T-cell (primary cell): ENCODE results near the gene TMEM109. TPM values are rescaled to one million over a fixed set of nuclear protein-coding genes. Genes with fewer than 3 reads are reported as not detected.
A peak's percentile ranks its signal among the peaks of the same experiment; 100 is the strongest.

Source experiments
- ATAC-seq, 4 experiments: fragments of 200-7000 bp in 3 of 4; fragments of 150-1000 bp in 1 of 4; cut with Tn5 transposase; replicated peaks in 1 of 4; 1 replicate in 3 of 4; 2 replicates in 1 of 4; pipeline ENCODE4 v1.10.0; 2021; ENCODE audit warnings: moderate library complexity in 3 of 4, mild to moderate bottlenecking in 2 of 4, moderate number of reproducible peaks in 1 of 4
- CTCF ChIA-PET, 2 donors: fragments of 300-600 bp; sonication (Branson Sonifier 250); formaldehyde crosslinking; loops; one replicate each; lab custom pipeline; 2022; ENCODE audit warnings: antibody characterized with exemption in 2 of 2; lab: Charles Lee
- POLR2A ChIA-PET, 2 donors: fragments of 300-600 bp; sonication (Branson Sonifier 250); formaldehyde crosslinking; loops; one replicate each; lab custom pipeline; 2022; ENCODE audit warnings: antibody characterized with exemption in 2 of 2; lab: Charles Lee
- DNase-seq, 35 experiments: peaks; one replicate each; pipeline versions ENCODE4 v3.0.0 to v3.0.0-alpha.2; 2013 to 2023
- H3K27ac ChIP-seq: one replicate; pipeline ENCODE4 v1.5.1; 2013; ENCODE audit warnings: low read length
- H3K27me3 ChIP-seq, 2 experiments: replicated peaks in 1 of 2; 1 replicate in 1 of 2; 2 replicates in 1 of 2; pipeline versions ENCODE4 v1.6.1 to v1.7.0; 2013; ENCODE audit warnings: low read length in 1 of 2, mixed read lengths in 1 of 2; ENCODE audit not compliant: control insufficient read depth in 2 of 2, insufficient read depth in 2 of 2; ENCODE audit errors: extremely low read depth in 1 of 2
- H3K36me3 ChIP-seq, 2 donors: 1 replicate in 1 of 2; 2 replicates in 1 of 2; pipeline versions ENCODE4 v1.6.1 to v1.7.0; 2013; ENCODE audit warnings: low read length in 1 of 2; ENCODE audit not compliant: control insufficient read depth in 2 of 2, insufficient read depth in 1 of 2; ENCODE audit errors: extremely low read depth in 1 of 2
- H3K4me1 ChIP-seq, 2 experiments: 1 replicate in 1 of 2; 2 replicates in 1 of 2; pipeline versions ENCODE4 v1.6.1 to v1.7.0; 2013; ENCODE audit warnings: low read length in 2 of 2, mixed read lengths in 1 of 2; ENCODE audit not compliant: insufficient read depth in 2 of 2, control insufficient read depth in 1 of 2; ENCODE audit errors: extremely low read depth in 1 of 2
- H3K4me3 ChIP-seq, 2 donors: 1 replicate in 1 of 2; 2 replicates in 1 of 2; pipeline versions ENCODE4 v1.5.1 to v1.7.0; 2013; ENCODE audit warnings: mild to moderate bottlenecking in 2 of 2, low read length in 1 of 2, moderate library complexity in 1 of 2; ENCODE audit not compliant: control insufficient read depth in 1 of 2; ENCODE audit errors: extremely low read depth in 1 of 2
- H3K9me3 ChIP-seq: 2 replicates; pipeline ENCODE4 v1.7.0; 2013
- H3K27ac Mint-ChIP-seq, 2 donors: one replicate each; pipeline ENCODE4 v1.8.0; 2020 to 2021; ENCODE audit warnings: mild to moderate bottlenecking in 2 of 2, mixed read lengths in 2 of 2
- H3K27me3 Mint-ChIP-seq, 2 donors: one replicate each; pipeline ENCODE4 v1.8.0; 2021 to 2022; ENCODE audit warnings: mixed read lengths in 2 of 2
- H3K36me3 Mint-ChIP-seq: one replicate; pipeline ENCODE4 v1.8.0; 2021; ENCODE audit warnings: mixed read lengths
- H3K4me1 Mint-ChIP-seq, 3 donors: one replicate each; pipeline ENCODE4 v1.8.0; 2020 to 2022; ENCODE audit warnings: mixed read lengths in 3 of 3, mild to moderate bottlenecking in 1 of 3
- H3K4me3 Mint-ChIP-seq, 3 donors: one replicate each; pipeline ENCODE4 v1.8.0; 2020 to 2022; ENCODE audit warnings: mild to moderate bottlenecking in 3 of 3, mixed read lengths in 3 of 3, moderate library complexity in 3 of 3
- H3K9me3 Mint-ChIP-seq, 3 donors: one replicate each; pipeline ENCODE4 v1.8.0; 2020 to 2022; ENCODE audit warnings: mixed read lengths in 3 of 3
- WGBS: methylation state at CpG from one replicate; pipeline ENCODE4 v1.1.5; 2013; ENCODE audit warnings: missing lambda C conversion rate; ENCODE audit not compliant: insufficient coverage; 5-methylcytosine and 5-hydroxymethylcytosine counted together
- total RNA-seq, 35 experiments: library from RNA in 6 of 35; stranded (reverse) in 6 of 35; fragments of 120-200 nt in 1 of 35; gene quantifications; one replicate each; pipeline versions ENCODE4 v1.2.1 to v1.2.4 and lab custom pipeline; 2013 to 2026

The TMEM109 gene
- total RNA-seq, 5 donors from 2014 or later (not counting 1 experiment from before 2014, with no cell fraction given), result 55.6 to 82.1 (median 71.8) TPM

DNA sequence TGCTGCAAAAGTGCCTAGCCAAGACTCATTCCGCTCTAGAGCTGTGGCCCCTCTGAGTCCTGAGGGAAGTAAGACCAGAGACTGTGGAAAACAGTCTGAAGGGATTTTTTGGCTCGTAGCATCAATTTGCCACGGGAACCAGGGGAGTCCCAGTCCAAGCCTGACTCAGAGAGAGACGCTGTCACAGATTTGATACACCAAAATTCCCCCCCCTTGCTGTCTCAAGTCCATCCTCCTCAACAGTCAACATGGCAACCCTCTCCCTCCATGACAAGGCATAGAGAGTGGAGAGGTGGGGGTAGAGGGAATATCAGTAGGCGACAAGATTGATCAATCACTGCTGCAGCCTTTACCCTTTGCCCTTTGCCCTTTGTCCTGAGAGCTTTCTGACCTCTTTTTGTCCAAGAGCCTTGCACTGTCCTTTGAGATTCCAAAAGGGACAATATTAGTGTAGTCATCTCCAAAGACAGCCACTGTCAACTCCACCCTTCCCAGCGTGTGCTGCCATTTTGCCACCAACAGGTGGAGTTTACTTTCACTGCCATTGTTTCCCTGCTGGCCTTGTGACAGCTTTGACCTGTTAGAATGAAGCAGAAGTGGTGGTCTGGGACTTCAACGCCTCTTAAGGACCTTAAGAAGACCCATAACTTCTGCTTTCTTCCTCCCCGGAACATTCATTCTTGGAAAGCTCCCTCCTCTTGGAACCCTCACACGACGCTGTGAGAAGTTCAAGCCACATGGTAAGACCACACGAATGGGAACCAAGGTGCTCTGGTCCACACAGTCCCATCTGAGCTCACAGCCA is 30.7 kb downstream of the TMEM109 start:
- Histone ChIP-seq H3K4me3 (no peak overlapping the region), H3K4me1 (peaks cover 0 to 3% of the 10 kb centered on the region in 2 experiments), H3K9me3 (no peaks in the 10 kb centered on the region), H3K27ac (no peak overlapping the region), H3K36me3 (peaks cover 0 to 2% of the 10 kb centered on the region in 2 donors), H3K27me3 (peaks cover 2 to 16% of the 10 kb centered on the region in 2 experiments)
- H3K36me3 Mint-ChIP-seq, result peaks cover 14% of the 10 kb centered on the region
- WGBS, result 94% methylated on average over 4 of the region's 11 CpGs
- POLR2A ChIA-PET, result no interaction called here
- no peak for ATAC-seq
- H3K4me3 Mint-ChIP-seq, result no peak overlapping the region
- CTCF ChIA-PET, result interaction anchor here in 1 of 2 donors (0.6 kb wide), 1 partner anchor 243 kb away, joined by 3 read pairs; no protein-coding TSS in a partner anchor
- H3K27me3 Mint-ChIP-seq, result no peaks in the 10 kb centered on the region
- H3K27ac Mint-ChIP-seq, result no peak overlapping the region
- DNase-seq, result no peak
- no peaks in the 10 kb centered on the region for H3K9me3 Mint-ChIP-seq
- peaks cover 0 to 8% (median 3%) of the 10 kb centered on the region in 3 donors for H3K4me1 Mint-ChIP-seq

DNA sequence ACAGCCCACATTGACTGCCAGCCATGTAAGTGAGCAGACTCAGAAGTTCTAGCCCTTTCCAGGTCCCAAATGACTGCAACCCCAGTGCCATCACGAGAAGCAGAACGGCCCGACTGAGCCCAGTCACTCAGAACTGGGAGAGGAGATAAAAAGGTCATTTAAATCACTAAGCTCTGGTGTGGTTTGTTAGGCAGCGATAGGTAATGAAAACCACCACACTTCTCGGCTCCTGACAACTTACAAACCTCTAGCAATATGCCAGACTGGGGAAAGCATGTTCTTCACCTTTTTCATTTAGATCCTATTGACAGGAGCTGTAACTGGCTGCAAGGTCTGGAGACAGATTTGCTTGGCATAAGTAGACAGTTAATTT is 31.3 kb downstream of the TMEM109 start:
- POLR2A ChIA-PET, result no interaction called here
- Histone ChIP-seq H3K4me1 (peaks cover 0 to 3% of the 10 kb centered on the region in 2 experiments), H3K9me3 (no peaks in the 10 kb centered on the region), H3K27me3 (peaks cover 2 to 20% of the 10 kb centered on the region in 2 experiments), H3K4me3 (no peak overlapping the region), H3K36me3 (peaks cover 0 to 2% of the 10 kb centered on the region in 2 donors), H3K27ac (no peak overlapping the region)
- ATAC-seq (no peak), DNase-seq (no peak)
- H3K27me3 Mint-ChIP-seq, result no peaks in the 10 kb centered on the region
- CTCF ChIA-PET, result no interaction called here
- no peak overlapping the region for H3K27ac Mint-ChIP-seq
- peaks cover 0 to 11% (median 7%) of the 10 kb centered on the region in 3 donors for H3K4me1 Mint-ChIP-seq
- WGBS, result 80% methylated on average over 1 of the region's 5 CpGs
- H3K9me3 Mint-ChIP-seq, result no peaks in the 10 kb centered on the region
- H3K36me3 Mint-ChIP-seq, result peaks cover 14% of the 10 kb centered on the region
- H3K4me3 Mint-ChIP-seq, result no peak overlapping the region

DNA sequence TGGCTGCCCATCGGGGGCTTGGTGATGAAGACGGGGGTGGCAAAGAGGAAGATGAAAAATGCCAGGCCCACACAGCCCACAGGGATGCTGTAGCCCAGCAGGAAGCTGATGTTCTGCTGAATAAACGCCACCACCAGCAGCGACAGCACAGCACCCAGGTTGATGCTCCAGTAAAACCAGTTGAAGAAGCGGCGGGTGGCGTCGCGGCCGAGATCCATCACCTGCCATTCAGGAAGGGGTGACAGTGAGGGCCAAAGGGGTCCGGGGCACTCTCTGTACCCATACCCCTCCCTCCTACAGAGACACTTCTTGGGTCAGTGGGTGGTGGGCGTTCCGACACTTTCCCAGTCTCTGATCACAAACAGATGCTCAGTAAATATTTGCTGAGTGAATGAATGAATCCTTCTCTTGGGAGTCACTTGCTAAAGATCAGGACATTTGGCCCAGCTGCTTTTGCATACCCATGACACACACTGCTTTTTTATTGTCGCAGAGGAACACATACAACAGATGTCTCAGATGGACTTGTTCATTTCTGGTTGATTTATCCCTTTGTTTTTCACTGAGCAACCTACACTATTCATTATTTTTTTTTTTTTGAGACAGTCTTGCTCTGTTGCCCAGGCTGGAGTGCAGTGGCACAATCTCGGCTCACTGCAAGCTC is 32.8 kb downstream of the TMEM109 start:
- H3K36me3 Mint-ChIP-seq, result peaks cover 9% of the 10 kb centered on the region
- Histone ChIP-seq H3K36me3 (no peaks in the 10 kb centered on the region), H3K4me1 (peaks cover under 1 to 9% of the 10 kb centered on the region in 2 experiments), H3K9me3 (no peaks in the 10 kb centered on the region), H3K27ac (no peak overlapping the region), H3K4me3 (no peak overlapping the region), H3K27me3 (peaks cover 2 to 29% of the 10 kb centered on the region in 2 experiments)
- ChIA-PET POLR2A (no interaction called here), CTCF (interaction anchor here in 1 of 2 donors (0.6 kb wide), 1 partner anchor 22 kb away, joined by 3 read pairs; no protein-coding TSS in a partner anchor)
- H3K4me1 Mint-ChIP-seq, result peaks cover 2 to 15% (median 8%) of the 10 kb centered on the region in 3 donors
- no peak overlapping the region for H3K4me3 Mint-ChIP-seq
- 97% methylated on average over 11 of the region's 15 CpGs for WGBS
- DNase-seq (no peak), ATAC-seq (no peak)
- no peak overlapping the region for H3K27ac Mint-ChIP-seq
- no peaks in the 10 kb centered on the region for H3K9me3 Mint-ChIP-seq
- H3K27me3 Mint-ChIP-seq, result peaks cover 0 to 2% of the 10 kb centered on the region in 2 donors

DNA sequence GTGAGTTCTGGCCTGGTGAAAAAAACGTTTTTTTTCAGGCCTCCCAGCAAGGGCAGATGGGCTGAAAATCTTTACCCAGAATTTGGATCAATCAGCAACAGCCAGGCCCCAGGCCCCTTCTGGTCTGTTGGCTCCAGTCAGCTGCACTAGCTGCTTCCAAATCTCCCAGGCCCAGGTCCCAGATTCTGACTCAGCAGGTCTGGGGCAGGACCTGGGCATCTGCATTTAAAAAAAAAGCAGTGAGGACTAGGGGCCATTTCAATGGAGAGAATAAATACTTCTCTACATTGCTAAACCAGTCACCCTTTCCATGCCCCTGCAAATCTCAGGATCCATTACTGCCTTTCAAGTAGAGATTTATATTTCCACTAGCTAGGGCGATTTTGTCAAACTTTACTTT is 33.7 kb downstream of the TMEM109 start:
- POLR2A ChIA-PET, result no interaction called here
- CTCF ChIA-PET, result interaction anchor here in 1 of 2 donors (0.6 kb wide), 1 partner anchor 21 kb away, joined by 3 read pairs; no protein-coding TSS in a partner anchor
- no peak for DNase-seq

DNA sequence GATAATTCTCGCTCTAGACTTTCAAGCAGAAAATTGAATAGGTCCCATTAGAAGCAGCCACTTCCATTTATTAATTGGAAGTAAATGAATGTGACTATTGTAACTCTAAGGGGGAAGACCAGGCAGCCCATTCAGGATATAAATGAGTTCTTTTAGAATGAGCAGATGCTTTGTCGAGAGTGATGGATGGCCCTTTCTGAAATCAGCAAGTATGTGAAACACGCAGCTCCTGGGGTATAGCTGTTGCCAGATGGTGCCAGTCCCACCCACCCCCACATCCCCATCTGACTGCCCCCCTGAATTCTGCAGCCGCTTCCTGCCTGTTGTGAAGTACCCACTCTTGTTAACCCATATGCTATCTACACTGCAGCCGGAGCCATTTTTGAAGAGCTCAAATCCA is 34.3 kb downstream of the TMEM109 start:
- ATAC-seq (no peak), DNase-seq (no peak)
- Mint-ChIP-seq H3K9me3 (no peaks in the 10 kb centered on the region), H3K4me3 (no peak overlapping the region), H3K27me3 (peaks cover 0 to 13% of the 10 kb centered on the region in 2 donors), H3K4me1 (peaks cover 17 to 29% (median 22%) of the 10 kb centered on the region in 3 donors), H3K27ac (peak overlapping the region in 1 of 2 donors; percentile 3), H3K36me3 (peaks cover 9% of the 10 kb centered on the region)
- 88% methylated on average over 4 of the region's 5 CpGs for WGBS
- CTCF ChIA-PET, result no interaction called here
- H3K27me3 ChIP-seq, result peaks cover 2 to 34% of the 10 kb centered on the region in 2 experiments
- no peak overlapping the region for H3K27ac ChIP-seq
- POLR2A ChIA-PET, result no interaction called here
- no peaks in the 10 kb centered on the region for H3K36me3 ChIP-seq
- no peaks in the 10 kb centered on the region for H3K9me3 ChIP-seq
- no peak overlapping the region for H3K4me3 ChIP-seq
- H3K4me1 ChIP-seq, result peaks cover 5 to 21% of the 10 kb centered on the region in 2 experiments

More for the DNA sequence above, 33.7 kb downstream of the TMEM109 start:
- Mint-ChIP-seq H3K27me3 (peaks cover 0 to 9% of the 10 kb centered on the region in 2 donors), H3K27ac (no peak overlapping the region), H3K9me3 (no peaks in the 10 kb centered on the region), H3K4me3 (no peak overlapping the region), H3K4me1 (peaks cover 12 to 24% (median 17%) of the 10 kb centered on the region in 3 donors), H3K36me3 (peaks cover 9% of the 10 kb centered on the region)
- 29% methylated on average over 1 of the region's 2 CpGs for WGBS
- H3K27ac ChIP-seq, result no peak overlapping the region
- H3K4me1 ChIP-seq, result peaks cover 2 to 19% of the 10 kb centered on the region in 2 experiments
- H3K9me3 ChIP-seq, result no peaks in the 10 kb centered on the region
- peaks cover 2 to 33% of the 10 kb centered on the region in 2 experiments for H3K27me3 ChIP-seq
- no peak for ATAC-seq
- H3K36me3 ChIP-seq, result no peaks in the 10 kb centered on the region
- H3K4me3 ChIP-seq, result no peak overlapping the region

DNA sequence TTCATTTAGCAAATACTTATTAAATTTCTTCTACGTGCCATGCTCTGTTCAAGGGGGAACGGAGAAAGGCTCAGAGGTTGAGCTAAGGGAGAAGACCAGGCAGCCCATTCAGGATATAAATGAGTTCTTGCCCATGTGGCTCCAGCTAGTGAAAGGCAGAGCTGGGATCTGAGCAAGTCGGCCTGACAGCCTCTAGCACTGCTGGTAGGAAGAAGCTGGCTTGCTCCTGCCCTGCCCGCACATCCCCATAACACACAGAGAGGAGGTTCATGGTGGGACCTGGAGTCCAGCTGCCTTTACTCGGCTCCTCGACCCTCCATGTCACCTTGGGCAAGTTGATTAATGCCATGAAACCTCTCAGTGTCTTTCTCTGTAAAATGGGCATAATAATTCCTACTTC is 36.1 kb downstream of the TMEM109 start:
- no peak for ATAC-seq
- Histone ChIP-seq H3K27me3 (peaks cover 2 to 33% of the 10 kb centered on the region in 2 experiments), H3K9me3 (no peaks in the 10 kb centered on the region), H3K27ac (no peak overlapping the region), H3K36me3 (no peaks in the 10 kb centered on the region), H3K4me3 (peak overlapping the region in 1 of 2 donors; percentile 18), H3K4me1 (peaks cover 5 to 21% of the 10 kb centered on the region in 2 experiments)
- Mint-ChIP-seq H3K27me3 (peaks cover 0 to 15% of the 10 kb centered on the region in 2 donors), H3K4me3 (peak overlapping the region; percentile 25 to 82 (median 55)), H3K4me1 (peaks cover 18 to 35% (median 22%) of the 10 kb centered on the region in 3 donors), H3K9me3 (no peaks in the 10 kb centered on the region), H3K36me3 (peaks cover 3% of the 10 kb centered on the region), H3K27ac (no peak overlapping the region)
- 81% methylated on average over 3 of the region's 6 CpGs for WGBS
- no peak for DNase-seq
- POLR2A ChIA-PET, result no interaction called here
- CTCF ChIA-PET, result interaction anchor here (0.6 to 0.7 kb wide), 2 partner anchors 32 to 38 kb away, joined by 3 to 6 read pairs; no protein-coding TSS in a partner anchor
